H1 (cell line): ENCODE measurements around the gene POLR3E. TPM values are rescaled to one million over a fixed set of nuclear protein-coding genes. Genes with fewer than 3 reads are reported as not detected.

ENCODE experiments used
- ASH2L ChIP-seq: fragments of 200-600, 300-600 bp; sonication (generic); IDR thresholded peaks from one replicate; pipeline ENCODE4 v1.7.1; 2017; ENCODE audit warnings: low read length
- MAFK ChIP-seq: IDR thresholded peaks from 2 replicates; pipeline ENCODE4 v1.6.1; 2012; ENCODE audit warnings: low read depth, mild to moderate bottlenecking, improper control_type of control experiment, low read length
- NANOG ChIP-seq: IDR thresholded peaks from 2 replicates; pipeline ENCODE4 v1.6.1; 2011; ENCODE audit warnings: low read length, low read depth, mild to moderate bottlenecking, inconsistent platforms; ENCODE audit not compliant: insufficient read depth, poor library complexity, severe bottlenecking
- NRF1 ChIP-seq: IDR thresholded peaks from 2 replicates; pipeline ENCODE4 v1.6.1; 2011; ENCODE audit warnings: mild to moderate bottlenecking, low read depth, low read length, improper control_type of control experiment
- polyA plus RNA-seq, 7 experiments: library from polyadenylated mRNA; depleted of rRNA in 3 of 7; stranded (reverse) in 5 of 7; unstranded in 2 of 7; fragments of >200 nt in 5 of 7; fragments of 200-250 nt in 2 of 7; gene quantifications; 1 replicate in 5 of 7; 2 replicates in 1 of 7; 4 replicates in 1 of 7; pipeline versions ENCODE4 v1.2.1 to v1.2.3, GENCODE V29; 2011 to 2013; ENCODE audit warnings: missing spikeins in 2 of 7, mixed read lengths in 2 of 7
- total RNA-seq: library from RNA; stranded (reverse); fragmentation: NEBNext Ultra II Directional; extraction: Animal tissue kit (Norgen Biotek cat#: 25700); gene quantifications from 2 replicates; pipeline ENCODE4 v1.2.1, GENCODE V29; 2021
- TF ChIP-seq, protein P1 (sequence below): IDR thresholded peaks from 2 replicates; pipeline ENCODE4 v1.6.1; 2011; ENCODE audit warnings: low read length, improper control_type of control experiment
- TF ChIP-seq, protein P2 (sequence below): fragments of 300-600 bp; sonication (generic); IDR thresholded peaks from 2 replicates; pipeline ENCODE4 v1.7.1; 2012; ENCODE audit warnings: low read length, moderate library complexity, mild to moderate bottlenecking, inconsistent platforms; ENCODE audit not compliant: insufficient replicate concordance

POLR3E gene
- total and polyA plus RNA-seq, 2 of the 8 experiments (the other 6 are each of a cell fraction or from before 2014, with no cell fraction given): 96.5 to 125 TPM

DNA sequence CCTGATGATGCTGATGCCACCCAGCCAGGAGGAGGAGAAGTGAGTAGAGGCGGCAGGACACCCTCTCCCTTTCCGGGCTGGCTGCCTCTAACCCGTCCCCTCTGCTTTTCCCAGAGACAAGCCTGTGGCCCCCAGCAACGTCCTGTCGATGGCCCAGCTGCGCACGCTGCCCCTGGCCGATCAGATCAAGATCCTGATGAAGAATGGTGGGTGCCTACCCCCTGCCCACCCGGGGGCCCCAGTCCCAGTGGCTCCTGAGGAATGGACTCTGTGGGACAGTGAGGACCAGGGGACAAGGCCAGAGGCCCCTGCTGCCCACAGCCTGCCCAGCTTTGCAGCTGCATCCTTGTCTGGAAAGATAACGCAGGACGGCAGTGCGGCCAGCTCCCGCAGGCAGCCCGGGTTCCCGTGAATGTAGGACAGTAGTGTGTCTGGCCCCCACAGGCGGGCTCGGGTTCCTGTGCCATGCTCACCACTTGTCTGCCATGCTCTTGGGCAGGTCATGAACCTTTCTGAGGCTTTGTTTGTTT is 19.9 kb downstream of the POLR3E start (continued):
- TF ChIP-seq MAFK: no peak
- TF ChIP-seq, protein P1, sequence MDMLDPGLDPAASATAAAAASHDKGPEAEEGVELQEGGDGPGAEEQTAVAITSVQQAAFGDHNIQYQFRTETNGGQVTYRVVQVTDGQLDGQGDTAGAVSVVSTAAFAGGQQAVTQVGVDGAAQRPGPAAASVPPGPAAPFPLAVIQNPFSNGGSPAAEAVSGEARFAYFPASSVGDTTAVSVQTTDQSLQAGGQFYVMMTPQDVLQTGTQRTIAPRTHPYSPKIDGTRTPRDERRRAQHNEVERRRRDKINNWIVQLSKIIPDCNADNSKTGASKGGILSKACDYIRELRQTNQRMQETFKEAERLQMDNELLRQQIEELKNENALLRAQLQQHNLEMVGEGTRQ: no peak
- no peak for TF ChIP-seq NRF1
- TF ChIP-seq, protein P2, sequence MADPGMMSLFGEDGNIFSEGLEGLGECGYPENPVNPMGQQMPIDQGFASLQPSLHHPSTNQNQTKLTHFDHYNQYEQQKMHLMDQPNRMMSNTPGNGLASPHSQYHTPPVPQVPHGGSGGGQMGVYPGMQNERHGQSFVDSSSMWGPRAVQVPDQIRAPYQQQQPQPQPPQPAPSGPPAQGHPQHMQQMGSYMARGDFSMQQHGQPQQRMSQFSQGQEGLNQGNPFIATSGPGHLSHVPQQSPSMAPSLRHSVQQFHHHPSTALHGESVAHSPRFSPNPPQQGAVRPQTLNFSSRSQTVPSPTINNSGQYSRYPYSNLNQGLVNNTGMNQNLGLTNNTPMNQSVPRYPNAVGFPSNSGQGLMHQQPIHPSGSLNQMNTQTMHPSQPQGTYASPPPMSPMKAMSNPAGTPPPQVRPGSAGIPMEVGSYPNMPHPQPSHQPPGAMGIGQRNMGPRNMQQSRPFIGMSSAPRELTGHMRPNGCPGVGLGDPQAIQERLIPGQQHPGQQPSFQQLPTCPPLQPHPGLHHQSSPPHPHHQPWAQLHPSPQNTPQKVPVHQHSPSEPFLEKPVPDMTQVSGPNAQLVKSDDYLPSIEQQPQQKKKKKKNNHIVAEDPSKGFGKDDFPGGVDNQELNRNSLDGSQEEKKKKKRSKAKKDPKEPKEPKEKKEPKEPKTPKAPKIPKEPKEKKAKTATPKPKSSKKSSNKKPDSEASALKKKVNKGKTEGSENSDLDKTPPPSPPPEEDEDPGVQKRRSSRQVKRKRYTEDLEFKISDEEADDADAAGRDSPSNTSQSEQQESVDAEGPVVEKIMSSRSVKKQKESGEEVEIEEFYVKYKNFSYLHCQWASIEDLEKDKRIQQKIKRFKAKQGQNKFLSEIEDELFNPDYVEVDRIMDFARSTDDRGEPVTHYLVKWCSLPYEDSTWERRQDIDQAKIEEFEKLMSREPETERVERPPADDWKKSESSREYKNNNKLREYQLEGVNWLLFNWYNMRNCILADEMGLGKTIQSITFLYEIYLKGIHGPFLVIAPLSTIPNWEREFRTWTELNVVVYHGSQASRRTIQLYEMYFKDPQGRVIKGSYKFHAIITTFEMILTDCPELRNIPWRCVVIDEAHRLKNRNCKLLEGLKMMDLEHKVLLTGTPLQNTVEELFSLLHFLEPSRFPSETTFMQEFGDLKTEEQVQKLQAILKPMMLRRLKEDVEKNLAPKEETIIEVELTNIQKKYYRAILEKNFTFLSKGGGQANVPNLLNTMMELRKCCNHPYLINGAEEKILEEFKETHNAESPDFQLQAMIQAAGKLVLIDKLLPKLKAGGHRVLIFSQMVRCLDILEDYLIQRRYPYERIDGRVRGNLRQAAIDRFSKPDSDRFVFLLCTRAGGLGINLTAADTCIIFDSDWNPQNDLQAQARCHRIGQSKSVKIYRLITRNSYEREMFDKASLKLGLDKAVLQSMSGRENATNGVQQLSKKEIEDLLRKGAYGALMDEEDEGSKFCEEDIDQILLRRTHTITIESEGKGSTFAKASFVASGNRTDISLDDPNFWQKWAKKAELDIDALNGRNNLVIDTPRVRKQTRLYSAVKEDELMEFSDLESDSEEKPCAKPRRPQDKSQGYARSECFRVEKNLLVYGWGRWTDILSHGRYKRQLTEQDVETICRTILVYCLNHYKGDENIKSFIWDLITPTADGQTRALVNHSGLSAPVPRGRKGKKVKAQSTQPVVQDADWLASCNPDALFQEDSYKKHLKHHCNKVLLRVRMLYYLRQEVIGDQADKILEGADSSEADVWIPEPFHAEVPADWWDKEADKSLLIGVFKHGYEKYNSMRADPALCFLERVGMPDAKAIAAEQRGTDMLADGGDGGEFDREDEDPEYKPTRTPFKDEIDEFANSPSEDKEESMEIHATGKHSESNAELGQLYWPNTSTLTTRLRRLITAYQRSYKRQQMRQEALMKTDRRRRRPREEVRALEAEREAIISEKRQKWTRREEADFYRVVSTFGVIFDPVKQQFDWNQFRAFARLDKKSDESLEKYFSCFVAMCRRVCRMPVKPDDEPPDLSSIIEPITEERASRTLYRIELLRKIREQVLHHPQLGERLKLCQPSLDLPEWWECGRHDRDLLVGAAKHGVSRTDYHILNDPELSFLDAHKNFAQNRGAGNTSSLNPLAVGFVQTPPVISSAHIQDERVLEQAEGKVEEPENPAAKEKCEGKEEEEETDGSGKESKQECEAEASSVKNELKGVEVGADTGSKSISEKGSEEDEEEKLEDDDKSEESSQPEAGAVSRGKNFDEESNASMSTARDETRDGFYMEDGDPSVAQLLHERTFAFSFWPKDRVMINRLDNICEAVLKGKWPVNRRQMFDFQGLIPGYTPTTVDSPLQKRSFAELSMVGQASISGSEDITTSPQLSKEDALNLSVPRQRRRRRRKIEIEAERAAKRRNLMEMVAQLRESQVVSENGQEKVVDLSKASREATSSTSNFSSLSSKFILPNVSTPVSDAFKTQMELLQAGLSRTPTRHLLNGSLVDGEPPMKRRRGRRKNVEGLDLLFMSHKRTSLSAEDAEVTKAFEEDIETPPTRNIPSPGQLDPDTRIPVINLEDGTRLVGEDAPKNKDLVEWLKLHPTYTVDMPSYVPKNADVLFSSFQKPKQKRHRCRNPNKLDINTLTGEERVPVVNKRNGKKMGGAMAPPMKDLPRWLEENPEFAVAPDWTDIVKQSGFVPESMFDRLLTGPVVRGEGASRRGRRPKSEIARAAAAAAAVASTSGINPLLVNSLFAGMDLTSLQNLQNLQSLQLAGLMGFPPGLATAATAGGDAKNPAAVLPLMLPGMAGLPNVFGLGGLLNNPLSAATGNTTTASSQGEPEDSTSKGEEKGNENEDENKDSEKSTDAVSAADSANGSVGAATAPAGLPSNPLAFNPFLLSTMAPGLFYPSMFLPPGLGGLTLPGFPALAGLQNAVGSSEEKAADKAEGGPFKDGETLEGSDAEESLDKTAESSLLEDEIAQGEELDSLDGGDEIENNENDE: no peak
- no peak for TF ChIP-seq ASH2L
- no peak for TF ChIP-seq NANOG
